Prostate gland (tissue), 2 donors: ENCODE results near the gene NAMPT. TPM values are rescaled to one million over a fixed set of nuclear protein-coding genes. Genes with fewer than 3 reads are reported as not detected.

ENCODE experiments used
- DNase-seq: peaks from one replicate; pipeline ENCODE4 v3.0.0-alpha.2; 2019; ENCODE audit warnings: low spot score
- H3K27ac ChIP-seq, 2 donors: fragments of 200-600 bp; sonication (generic); 2 replicates each; pipeline ENCODE4 v1.5.1; 2017 to 2019
- H3K27me3 ChIP-seq: fragments of 200-600 bp; sonication (generic); replicated peaks from 2 replicates; pipeline ENCODE4 v1.5.1; 2019; ENCODE audit not compliant: insufficient read depth
- H3K36me3 ChIP-seq, 2 donors: fragments of 200-600 bp; sonication (generic); 1 replicate in 1 of 2; 2 replicates in 1 of 2; pipeline versions ENCODE4 v1.5.1 to v1.8.1; 2017 to 2019
- H3K4me1 ChIP-seq: fragments of 200-600 bp; sonication (generic); replicated peaks from 2 replicates; pipeline ENCODE4 v1.5.1; 2019
- H3K4me3 ChIP-seq, 2 donors: fragments of 200-600 bp; sonication (generic); 2 replicates each; pipeline ENCODE4 v1.5.1; 2017 to 2019
- H3K9me3 ChIP-seq: fragments of 200-600 bp; sonication (generic); 2 replicates; pipeline ENCODE4 v1.5.1; 2017
- CTCF ChIP-seq, 4 experiments: fragments of 200-600 bp in 2 of 4; fragments of 450-650 bp in 2 of 4; sonication (generic) in 2 of 4; IDR thresholded peaks; 1 replicate in 3 of 4; 2 replicates in 1 of 4; pipeline ENCODE4 v1.5.1; 2016 to 2019; ENCODE audit warnings: antibody characterized with exemption in 4 of 4, mild to moderate bottlenecking in 2 of 4, moderate library complexity in 2 of 4
- POLR2A ChIP-seq: fragments of 450-650 bp; IDR thresholded peaks from one replicate; pipeline ENCODE4 v1.6.1; 2016; ENCODE audit warnings: antibody characterized with exemption, mild to moderate bottlenecking
- POLR2AphosphoS5 ChIP-seq: sonication (generic); formaldehyde crosslinking; IDR thresholded peaks from one replicate; pipeline ENCODE4 v1.6.1; 2017; ENCODE audit warnings: antibody characterized with exemption
- WGBS: methylation state at CpG from one replicate; pipeline ENCODE4 v1.1.5; 2018; 5-methylcytosine and 5-hydroxymethylcytosine counted together
- intact Hi-C: fragments of 100-400 bp; cut with DNase I; formaldehyde crosslinking; loops from one replicate; pipeline ENCODE4 v1.14.2; 2022
- total RNA-seq, 2 donors: library from RNA; depleted of rRNA; stranded (reverse); fragments of >200 nt; gene quantifications; one replicate each; pipeline ENCODE4 v1.1.0, GENCODE V29; 2016

NAMPT gene
- total RNA-seq, 2 donors from 2014 or later, result 108 to 284 TPM

- no peaks in the 10 kb centered on the region for H3K27me3 ChIP-seq
- WGBS, result 66% methylated on average over 2 of the region's 2 CpGs
- H3K9me3 ChIP-seq, result no peaks in the 10 kb centered on the region
- DNase-seq, result no peak
- no peaks in the 10 kb centered on the region for H3K36me3 ChIP-seq
- H3K4me3 ChIP-seq, result no peak overlapping the region
- intact Hi-C loops, result no loop called here
- H3K4me1 ChIP-seq, result no peaks in the 10 kb centered on the region
- no peak overlapping the region for H3K27ac ChIP-seq
- no peak for TF ChIP-seq POLR2A
- TF ChIP-seq POLR2AphosphoS5, result no peak
- no peak for TF ChIP-seq CTCF (IDR thresholded peaks at IDR 0.05)
These were observed 24.6 kb downstream of the NAMPT start for GRCh38 chr7:106260136-106260561.

DNA sequence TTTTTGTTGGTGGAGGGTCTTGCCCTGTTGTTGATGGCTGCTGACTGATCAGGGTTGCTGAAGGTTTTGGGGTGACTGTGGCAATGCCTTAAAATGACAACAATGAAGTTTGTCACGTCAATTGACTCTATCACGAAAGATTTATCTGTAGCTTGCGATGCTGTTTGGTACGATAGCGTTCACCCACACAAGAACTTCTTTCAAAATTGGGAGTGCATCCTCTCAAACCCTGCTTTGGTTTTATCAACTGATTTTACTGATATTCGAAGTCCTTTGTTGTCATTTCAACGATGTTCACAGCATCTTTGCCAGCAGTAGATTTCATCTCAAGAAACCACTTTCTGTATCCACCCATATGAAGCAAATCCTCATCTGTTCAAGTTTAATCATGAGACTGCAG is 26.0 kb downstream of the NAMPT start:
- H3K27me3 ChIP-seq, result no peaks in the 10 kb centered on the region
- intact Hi-C loops, result no loop called here
- no peaks in the 10 kb centered on the region for H3K36me3 ChIP-seq
- H3K27ac ChIP-seq, result no peak overlapping the region
- WGBS, result 83% methylated on average over 7 of the region's 7 CpGs
- H3K4me3 ChIP-seq, result no peak overlapping the region
- no peak for TF ChIP-seq POLR2AphosphoS5
- TF ChIP-seq CTCF (IDR thresholded peaks at IDR 0.05), result no peak
- no peak for TF ChIP-seq POLR2A
- no peaks in the 10 kb centered on the region for H3K4me1 ChIP-seq
- DNase-seq, result no peak
- H3K9me3 ChIP-seq, result no peaks in the 10 kb centered on the region

GRCh38 chr7:106257752-106258151 is 27.0 kb downstream of the NAMPT start:
- Histone ChIP-seq H3K27ac (no peak overlapping the region), H3K4me3 (no peak overlapping the region), H3K4me1 (no peaks in the 10 kb centered on the region), H3K36me3 (no peaks in the 10 kb centered on the region), H3K9me3 (no peaks in the 10 kb centered on the region), H3K27me3 (no peaks in the 10 kb centered on the region)
- DNase-seq, result no peak
- 81% methylated on average over 3 of the region's 3 CpGs for WGBS
- intact Hi-C loops, result no loop called here
- no peak for TF ChIP-seq POLR2AphosphoS5
- TF ChIP-seq CTCF (IDR thresholded peaks at IDR 0.05), result no peak
- no peak for TF ChIP-seq POLR2A

- intact Hi-C loops, result no loop called here
These were observed 28.6 kb downstream of the NAMPT start for GRCh38 chr7:106256144-106256543.

More at GRCh38 chr7:106256144-106256543, 28.6 kb downstream of the NAMPT start:
- H3K9me3 ChIP-seq, result no peaks in the 10 kb centered on the region
- no peak overlapping the region for H3K27ac ChIP-seq
- H3K4me1 ChIP-seq, result no peaks in the 10 kb centered on the region
- TF ChIP-seq POLR2AphosphoS5 (no peak), CTCF (IDR thresholded peaks at IDR 0.05) (no peak), POLR2A (no peak)
- WGBS, result 96% methylated on average over 2 of the region's 2 CpGs
- no peak for DNase-seq
- H3K27me3 ChIP-seq, result no peaks in the 10 kb centered on the region
- peaks cover 0 to 5% of the 10 kb centered on the region in 2 donors for H3K36me3 ChIP-seq
- no peak overlapping the region for H3K4me3 ChIP-seq
